ENCODE data around the gene PPP1R16B.

DNA sequence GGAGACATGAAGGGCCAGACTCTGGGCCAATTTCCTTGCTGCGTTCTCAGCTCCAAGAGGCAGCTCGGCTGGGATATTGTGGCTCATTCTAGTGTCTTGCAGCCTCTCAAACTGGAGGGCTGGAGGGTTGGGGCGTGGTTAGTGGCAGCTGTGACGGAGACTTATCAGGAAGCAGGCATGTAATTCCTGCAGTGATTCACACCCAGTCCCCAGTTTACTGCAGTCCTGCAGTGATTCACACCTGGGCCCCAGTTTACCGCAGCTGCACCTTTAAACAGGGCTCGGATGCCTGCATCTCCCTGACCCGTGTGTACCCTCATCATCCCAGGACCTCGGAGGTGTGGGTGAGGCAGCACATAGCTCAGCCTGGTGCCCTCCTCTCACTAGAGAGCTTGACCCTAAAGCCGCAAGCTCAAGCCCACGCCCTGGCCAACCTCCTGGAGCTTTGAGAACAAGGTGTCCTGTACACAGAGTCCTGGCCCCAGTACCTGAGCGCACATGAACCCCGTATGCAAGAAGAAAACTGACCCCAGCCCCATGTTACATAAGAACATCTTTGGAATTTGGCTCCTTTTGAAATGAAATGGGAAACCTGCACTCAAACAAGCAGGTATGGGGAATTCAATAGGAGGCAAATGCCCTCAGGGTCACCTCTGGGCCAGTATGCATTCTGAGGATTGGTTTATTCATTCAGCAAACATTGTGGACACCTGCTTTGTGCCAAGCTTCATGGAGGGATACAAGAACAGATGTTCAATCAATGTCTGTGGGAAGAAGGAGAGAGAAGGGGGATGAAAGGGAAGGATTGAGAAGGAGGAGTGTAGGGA lies 65.4 kb downstream of the PPP1R16B start:
- TF ChIP-seq CTCF (IDR thresholded peaks at IDR 0.05): no peak
- TF ChIP-seq POLR2A (IDR thresholded peaks at IDR 0.05): no peak
